GM12865 (cell line): Measurements from ENCODE around the gene CPEB4.
A peak's percentile ranks its signal among the peaks of the same experiment; 100 is the strongest.

ENCODE experiments used
- DNase-seq: peaks from one replicate; pipeline ENCODE4 v3.0.0; 2010; ENCODE audit warnings: low read depth
- H3K4me3 ChIP-seq: 2 replicates; pipeline ENCODE4 v1.5.1; 2011; ENCODE audit warnings: mild to moderate bottlenecking, low read depth, low read length, control low read depth
- CTCF ChIP-seq: IDR thresholded peaks from 2 replicates; pipeline ENCODE4 v1.5.1; 2011; ENCODE audit warnings: low read length, control low read depth, low read depth, inconsistent platforms; ENCODE audit not compliant: insufficient read depth; ENCODE audit errors: missing control alignments

CPEB4 gene

DNA sequence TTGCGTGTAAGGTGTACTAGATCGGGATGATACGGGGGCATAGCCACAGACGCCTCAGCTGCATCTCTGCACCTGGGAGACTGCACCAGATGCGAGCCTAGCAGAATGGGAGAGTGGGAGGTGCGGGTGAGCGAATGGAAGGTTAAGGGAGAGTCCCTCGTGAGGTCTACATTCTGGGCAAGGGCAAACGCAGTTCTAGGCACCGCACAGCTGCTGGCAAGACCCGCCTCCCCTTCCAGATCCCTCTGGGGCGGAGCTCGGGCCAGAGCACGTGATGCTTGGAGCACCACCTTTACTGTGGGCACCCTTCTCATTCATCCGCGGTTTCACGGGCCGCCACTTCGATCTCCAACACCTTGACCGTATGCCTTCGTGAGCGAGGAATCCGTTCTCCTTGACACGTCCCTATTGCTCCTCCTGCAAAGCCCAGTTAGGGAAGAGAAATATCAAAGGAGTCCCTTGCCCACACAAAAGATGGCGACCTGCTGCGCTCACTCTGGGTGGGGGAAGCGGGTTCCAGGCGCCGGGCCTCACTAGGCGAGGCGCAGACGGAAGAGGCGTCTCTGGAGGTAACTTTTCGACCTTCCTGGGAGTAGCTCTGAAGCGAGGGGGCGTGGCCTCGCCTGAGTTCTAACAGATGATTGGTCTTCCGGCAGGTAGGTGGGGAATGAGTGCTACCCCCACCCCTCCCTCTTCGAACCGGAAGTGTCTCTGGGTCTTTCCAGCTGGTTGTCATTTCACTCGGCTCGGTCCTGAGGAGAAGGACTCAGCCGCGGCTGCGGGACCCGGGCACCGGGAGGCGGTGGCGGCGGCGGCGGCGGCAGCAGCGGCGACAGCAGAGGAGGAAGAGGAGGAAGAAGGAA lies at the start of gene CPEB4:
TSS of gene CPEB4 (plus strand) at position 740 of the 863 bp plus-strand sequence. CDS start 1,385 bp downstream, outside the sequence.
- peak within 1 kb of the TSS; percentile 90 for H3K4me3 ChIP-seq
- peak; percentile 100 for DNase-seq
- no peak for TF ChIP-seq CTCF

DNA sequence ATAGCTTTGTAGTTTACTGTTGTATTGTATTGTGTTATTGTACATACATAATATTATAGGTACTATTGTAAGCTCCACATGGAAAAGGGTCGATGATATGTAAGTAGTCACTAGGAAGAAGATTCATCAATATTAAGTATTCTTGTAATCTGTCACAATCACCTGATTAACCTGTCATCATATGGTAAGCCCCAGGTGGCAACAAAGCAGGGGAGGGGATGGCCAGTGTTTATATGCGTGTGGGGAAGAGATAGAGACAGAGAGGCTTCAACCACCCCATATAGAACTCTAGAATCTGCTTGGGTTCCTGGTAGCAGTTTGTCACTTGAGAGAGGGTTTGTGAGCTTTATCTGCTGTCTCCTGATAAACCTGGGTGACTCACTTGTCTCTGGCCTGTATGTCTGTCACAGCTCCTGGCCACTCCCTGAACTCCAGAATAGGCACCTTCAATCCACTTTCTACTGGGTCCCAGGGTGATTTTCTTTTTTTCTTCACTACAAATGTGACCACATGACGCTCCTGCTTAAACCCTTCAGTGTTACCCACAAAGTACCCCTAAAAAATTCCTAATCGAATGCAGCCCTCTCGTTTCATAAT lies 48.9 kb upstream of the CPEB4 start:
- no peak for DNase-seq
- no peak overlapping the region for H3K4me3 ChIP-seq
- no peak for TF ChIP-seq CTCF

DNA sequence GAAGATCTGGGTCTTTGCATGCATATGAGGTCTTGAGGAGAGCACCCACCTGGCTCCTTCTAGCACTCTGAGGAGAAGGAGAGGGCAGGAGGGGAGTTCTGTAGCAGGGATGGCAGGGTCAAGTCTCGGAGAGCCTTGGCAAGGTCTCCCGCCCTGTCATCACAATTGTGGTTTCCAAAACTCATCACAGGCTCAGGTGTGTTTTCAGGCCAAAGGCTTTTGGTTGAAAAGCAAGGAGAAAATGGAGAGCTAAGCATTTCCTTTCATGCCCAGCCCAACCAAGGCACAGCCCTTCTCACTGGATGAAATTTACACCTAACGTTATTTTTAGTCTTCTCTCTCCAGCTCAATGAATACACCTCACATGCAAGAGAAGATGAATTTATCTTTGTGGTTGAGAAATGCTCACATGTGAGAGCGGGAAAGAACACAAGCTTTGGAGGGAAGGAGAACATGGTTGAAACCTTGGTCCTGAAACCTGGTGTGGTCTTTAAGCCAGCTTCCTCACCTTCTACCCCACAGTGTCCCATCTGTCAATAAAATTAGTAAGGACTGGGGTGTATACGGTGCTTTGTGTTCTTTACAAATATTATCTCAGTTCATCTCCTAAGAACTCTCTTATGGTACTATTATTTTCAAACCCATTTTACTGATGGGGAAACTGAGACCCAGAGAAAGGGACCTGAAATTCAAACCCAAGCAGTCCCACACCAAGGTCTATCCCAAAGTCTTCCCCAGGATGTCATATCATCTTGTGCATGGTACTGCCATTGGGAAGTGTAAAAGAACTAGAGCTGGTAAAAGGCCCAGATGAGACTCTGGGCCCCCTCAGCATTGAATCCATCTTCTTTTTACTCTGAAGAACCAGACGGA lies 47.8 kb upstream of the CPEB4 start:
- no peak overlapping the region for H3K4me3 ChIP-seq
- no peak for TF ChIP-seq CTCF
- DNase-seq, result no peak

DNA sequence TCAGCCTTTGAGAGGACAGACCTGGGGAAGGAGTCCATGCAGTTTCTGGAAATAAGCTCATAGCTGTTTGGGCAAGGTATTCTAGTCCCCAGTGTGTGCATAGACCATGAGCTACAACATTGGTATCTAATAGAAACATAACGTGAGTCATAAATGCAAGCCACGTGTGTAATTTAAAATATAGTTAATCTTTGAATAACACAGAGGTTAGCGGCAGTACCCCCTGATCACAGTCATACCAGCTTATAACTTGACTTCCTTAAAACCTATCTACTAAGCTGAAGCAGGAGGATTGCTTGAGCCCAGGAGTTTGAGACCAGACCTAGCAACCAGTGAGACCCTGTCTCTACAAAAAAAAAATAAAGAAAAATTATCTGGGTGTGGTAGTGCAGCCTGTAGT lies 46.4 kb upstream of the CPEB4 start:
- TF ChIP-seq CTCF, result no peak
- no peak for DNase-seq
- H3K4me3 ChIP-seq, result no peak overlapping the region

GRCh38 chr5:173843794-173844193 lies 44.4 kb upstream of the CPEB4 start:
- no peak for TF ChIP-seq CTCF
- no peak for DNase-seq
- no peak overlapping the region for H3K4me3 ChIP-seq

DNA sequence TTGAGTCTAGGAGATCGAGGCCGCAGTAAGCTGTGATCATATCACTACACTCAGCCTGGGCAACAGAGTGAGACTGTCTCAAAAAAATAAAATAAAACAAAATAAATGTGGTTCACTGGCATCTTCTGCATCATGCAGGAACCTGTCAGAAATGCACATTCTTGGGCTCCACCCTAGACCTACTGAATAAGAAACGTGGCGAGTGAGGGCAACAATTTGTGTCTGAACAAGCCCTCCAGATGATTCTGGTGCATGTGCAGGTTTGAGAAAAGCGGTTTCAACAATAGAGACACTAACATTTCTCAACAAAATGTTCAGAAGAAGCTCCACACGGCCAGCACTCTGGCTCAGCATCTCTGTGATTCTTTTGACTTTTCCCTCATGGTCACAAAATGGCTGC lies 42.8 kb upstream of the CPEB4 start:
- no peak for DNase-seq
- no peak overlapping the region for H3K4me3 ChIP-seq
- TF ChIP-seq CTCF, result no peak
